PC-3 (cell line): ENCODE data around the gene SAMM50. TPM values are rescaled to one million over a fixed set of nuclear protein-coding genes. Genes with fewer than 3 reads are reported as not detected.

Experiments
- ATAC-seq: fragments of 200-7000 bp; cut with Tn5 transposase; 2 replicates; pipeline ENCODE4 v1.9.1; 2020; ENCODE audit warnings: mild to moderate bottlenecking, moderate library complexity
- Bru-seq: library from RNA; stranded (reverse); fragments of 400-500 nt; gene quantifications from one replicate; lab custom pipeline; 2021; lab: Mats Ljungman, UMichigan
- BruChase-seq, 2 experiments: library from RNA; stranded (reverse); fragments of 400-500 nt; gene quantifications; one replicate each; lab custom pipeline; 2021; lab: Mats Ljungman, UMichigan
- BruUV-seq: library from RNA; stranded (reverse); fragments of 400-500 nt; replicated peaks from 2 replicates; lab custom pipeline; 2021; lab: Mats Ljungman, UMichigan
- CTCF ChIA-PET: fragments of 300-600 bp; sonication (Branson Sonifier 250); formaldehyde crosslinking; loops from one replicate; lab custom pipeline; 2022; ENCODE audit warnings: antibody characterized with exemption; lab: Charles Lee
- POLR2A ChIA-PET: fragments of 300-600 bp; sonication (Branson Sonifier 250); formaldehyde crosslinking; loops from one replicate; lab custom pipeline; 2022; ENCODE audit warnings: antibody characterized with exemption; ENCODE audit not compliant: unreplicated experiment; lab: Charles Lee
- DNase-seq: peaks from one replicate; pipeline ENCODE4 v3.0.0-alpha.2; 2015
- H2AFZ ChIP-seq: fragments of 300-600 bp; sonication (generic); 2 replicates; pipeline ENCODE4 v1.6.0; 2016; ENCODE audit warnings: antibody characterized with exemption, low read length
- H3F3A ChIP-seq: fragments of 300-600 bp; sonication (generic); one replicate; pipeline ENCODE4 v1.6.0; 2017; ENCODE audit warnings: antibody characterized with exemption, low read length, control low read depth, mild to moderate bottlenecking; ENCODE audit not compliant: unreplicated experiment
- H3K27ac ChIP-seq: fragments of 300-600 bp; sonication (generic); 2 replicates; pipeline ENCODE4 v1.5.1; 2016; ENCODE audit warnings: mild to moderate bottlenecking, low read length
- H3K27me3 ChIP-seq: fragments of 300-600 bp; sonication (generic); 2 replicates; pipeline ENCODE4 v1.6.1; 2016; ENCODE audit warnings: low read length, mixed read lengths
- H3K36me3 ChIP-seq: fragments of 300-600 bp; sonication (generic); 2 replicates; pipeline ENCODE4 v1.6.1; 2016; ENCODE audit warnings: low read depth, mixed run types, low read length, mixed read lengths
- H3K4me1 ChIP-seq: fragments of 300-600 bp; sonication (generic); 2 replicates; pipeline ENCODE4 v1.5.1; 2016; ENCODE audit warnings: low read length; ENCODE audit not compliant: insufficient read depth
- H3K4me2 ChIP-seq: fragments of 300-600 bp; sonication (generic); 2 replicates; pipeline ENCODE4 v1.6.0; 2016; ENCODE audit warnings: low read length
- H3K4me3 ChIP-seq: fragments of 300-600 bp; sonication (generic); 2 replicates; pipeline ENCODE4 v1.5.1; 2016; ENCODE audit warnings: mild to moderate bottlenecking, low read length, mixed read lengths
- H3K79me2 ChIP-seq: fragments of 300-600 bp; sonication (generic); 2 replicates; pipeline ENCODE4 v1.6.1; 2017; ENCODE audit warnings: low read length, mixed read lengths
- H3K9ac ChIP-seq: fragments of 300-600 bp; sonication (generic); 2 replicates; pipeline ENCODE4 v1.6.0; 2016; ENCODE audit warnings: mild to moderate bottlenecking, low read length
- H3K9me2 ChIP-seq: fragments of 300-600 bp; sonication (generic); replicated peaks from 2 replicates; pipeline ENCODE4 v1.6.1; 2016; ENCODE audit warnings: mixed run types, low read length, mixed read lengths
- H3K9me3 ChIP-seq: fragments of 300-600 bp; sonication (generic); 2 replicates; pipeline ENCODE4 v1.6.1; 2016; ENCODE audit warnings: low read length, mixed read lengths
- H4K20me1 ChIP-seq: fragments of 300-600 bp; sonication (generic); 2 replicates; pipeline ENCODE4 v1.6.1; 2016; ENCODE audit warnings: low read length, mixed read lengths
- EZH2 ChIP-seq: fragments of 300-600 bp; sonication (generic); IDR thresholded peaks from one replicate; pipeline ENCODE4 v1.6.1; 2017; ENCODE audit warnings: antibody characterized with exemption, mild to moderate bottlenecking, low read length; ENCODE audit not compliant: unreplicated experiment
- EZH2phosphoT487 ChIP-seq: fragments of 300-600 bp; sonication (generic); IDR thresholded peaks from 2 replicates; pipeline ENCODE4 v1.6.1; 2018; ENCODE audit warnings: mild to moderate bottlenecking, antibody characterized with exemption, low read length, borderline replicate concordance
- intact Hi-C: fragments of 100-400 bp; cut with micrococcal nuclease; formaldehyde crosslinking; loops from 2 replicates; pipeline ENCODE4 v1.9.0; 2023
- long read RNA-seq: library from polyadenylated mRNA; unstranded; transcript quantifications from one replicate; pipeline ENCODE4 v2.0.0, GENCODE V29; 2021; ENCODE audit not compliant: unreplicated experiment
- total RNA-seq: library from RNA; depleted of rRNA; stranded (reverse); fragments of >200 nt; gene quantifications from 2 replicates; pipeline ENCODE4 v1.2.3, GENCODE V29; 2014; rRNA removed
- TF ChIP-seq, protein P1 (sequence below): fragments of 300-600 bp; sonication (generic); conservative IDR thresholded peaks from 2 replicates; pipeline ENCODE4 v1.5.1; 2017; ENCODE audit warnings: antibody characterized with exemption, low read depth, mild to moderate bottlenecking, low read length

Gene SAMM50
- total RNA-seq (26.6 and 34.5 TPM in 2 replicates), Bru-seq, nascent RNA (percentile 63 among the genes with signal in this experiment), BruChase-seq, experiment 1, labeled RNA remaining after a 6-hour chase (percentile 74 among the genes with signal in this experiment), BruChase-seq, experiment 2, labeled RNA remaining after a 2-hour chase (percentile 69 among the genes with signal in this experiment)
- long read RNA-seq, transcript SAMM50-201 (15 exons, 1,717 nt), result major isoform, 48 of 115 reads
- long read RNA-seq, partial matches to known transcripts, result 47 of 115 reads
- long read RNA-seq, other reads (novel, unspliced or antisense), result 19 of 115 reads

DNA sequence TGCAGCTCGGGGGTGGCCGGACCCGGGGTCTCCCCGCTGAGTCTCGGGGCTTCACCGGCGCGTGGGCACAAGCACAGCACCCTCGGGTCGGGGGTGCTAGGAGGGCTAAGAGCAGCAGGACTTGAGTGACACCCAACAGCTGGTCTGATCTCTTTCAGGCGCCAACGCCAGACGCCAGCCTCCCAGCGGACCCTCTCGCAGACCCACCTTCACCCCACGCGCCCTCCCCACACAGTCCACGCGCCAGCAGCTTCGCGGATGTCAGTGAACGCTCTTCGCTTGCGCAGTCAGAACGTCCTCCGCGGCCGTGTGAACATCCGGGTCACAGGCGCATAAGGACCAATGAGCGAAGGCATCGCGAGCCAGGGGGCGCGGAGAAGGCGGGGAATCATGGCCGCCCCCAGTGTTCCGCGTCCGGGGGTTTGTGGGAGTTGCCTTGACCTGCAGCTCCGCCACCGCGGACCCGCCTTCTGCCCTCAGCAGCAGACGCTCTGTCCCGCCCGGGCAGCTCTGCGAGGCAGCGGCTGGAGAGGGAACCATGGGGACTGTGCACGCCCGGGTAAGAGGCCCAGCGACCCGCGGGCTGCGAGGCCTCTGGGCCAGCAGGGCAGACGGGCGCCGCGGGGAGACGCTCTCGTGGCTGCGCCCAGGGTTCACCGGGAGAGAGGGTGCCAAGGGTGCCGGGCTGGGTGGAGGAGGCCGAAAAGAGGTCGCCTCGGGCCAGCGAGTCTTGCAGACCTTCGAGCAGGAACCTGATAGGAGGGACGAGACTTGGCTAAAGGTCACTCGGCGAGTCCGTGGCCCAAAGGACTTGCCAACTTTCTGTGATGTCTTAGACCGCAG, at the start of gene SAMM50:
TSS of gene SAMM50 (plus strand) at position 403 of the 843 bp plus-strand sequence. CDS start at position 539, 136 bp downstream.
- no peak for TF ChIP-seq EZH2
- TF ChIP-seq, protein P1, sequence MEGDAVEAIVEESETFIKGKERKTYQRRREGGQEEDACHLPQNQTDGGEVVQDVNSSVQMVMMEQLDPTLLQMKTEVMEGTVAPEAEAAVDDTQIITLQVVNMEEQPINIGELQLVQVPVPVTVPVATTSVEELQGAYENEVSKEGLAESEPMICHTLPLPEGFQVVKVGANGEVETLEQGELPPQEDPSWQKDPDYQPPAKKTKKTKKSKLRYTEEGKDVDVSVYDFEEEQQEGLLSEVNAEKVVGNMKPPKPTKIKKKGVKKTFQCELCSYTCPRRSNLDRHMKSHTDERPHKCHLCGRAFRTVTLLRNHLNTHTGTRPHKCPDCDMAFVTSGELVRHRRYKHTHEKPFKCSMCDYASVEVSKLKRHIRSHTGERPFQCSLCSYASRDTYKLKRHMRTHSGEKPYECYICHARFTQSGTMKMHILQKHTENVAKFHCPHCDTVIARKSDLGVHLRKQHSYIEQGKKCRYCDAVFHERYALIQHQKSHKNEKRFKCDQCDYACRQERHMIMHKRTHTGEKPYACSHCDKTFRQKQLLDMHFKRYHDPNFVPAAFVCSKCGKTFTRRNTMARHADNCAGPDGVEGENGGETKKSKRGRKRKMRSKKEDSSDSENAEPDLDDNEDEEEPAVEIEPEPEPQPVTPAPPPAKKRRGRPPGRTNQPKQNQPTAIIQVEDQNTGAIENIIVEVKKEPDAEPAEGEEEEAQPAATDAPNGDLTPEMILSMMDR, result no peak
- TF ChIP-seq EZH2phosphoT487, result no peak

DNA sequence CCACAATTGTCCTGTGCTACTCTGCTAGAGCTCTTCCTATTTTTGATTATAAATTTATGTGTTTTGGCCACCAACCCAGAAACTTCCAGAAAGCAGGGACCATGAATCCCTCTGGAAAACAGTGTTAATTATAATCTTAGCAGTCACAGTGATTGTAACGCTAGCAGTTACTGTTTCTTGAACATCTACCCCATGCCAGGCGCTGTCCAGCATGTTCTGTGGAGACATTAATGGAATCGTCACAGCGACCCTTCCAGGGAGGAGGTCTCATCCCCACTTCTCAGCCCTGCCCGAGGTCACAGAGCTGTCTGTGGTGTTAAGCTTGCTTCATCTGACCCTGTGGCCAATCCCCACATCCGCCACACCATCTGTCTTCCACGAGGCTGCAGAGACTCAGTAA, 49.6 kb upstream of the SAMM50 start:
- intact Hi-C loops, result no loop called here
- H3F3A ChIP-seq, result no peaks in the 10 kb centered on the region
- H3K36me3 ChIP-seq, result no peaks in the 10 kb centered on the region
- ATAC-seq (no peak), DNase-seq (no peak)
- H2AFZ ChIP-seq, result no peak overlapping the region
- H3K4me3 ChIP-seq, result no peak overlapping the region
- H3K9ac ChIP-seq, result no peak overlapping the region
- POLR2A ChIA-PET, result no interaction called here
- BruUV-seq, result no TSS peak
- H3K9me3 ChIP-seq, result no peaks in the 10 kb centered on the region
- no peak overlapping the region for H3K27ac ChIP-seq
- no peaks in the 10 kb centered on the region for H4K20me1 ChIP-seq
- H3K27me3 ChIP-seq, result peaks cover 3% of the 10 kb centered on the region; the same call in 1 of the 2 replicates
- H3K79me2 ChIP-seq, result no peaks in the 10 kb centered on the region
- no peaks in the 10 kb centered on the region for H3K9me2 ChIP-seq
- TF ChIP-seq, protein P1, result no peak
- TF ChIP-seq EZH2 (no peak), EZH2phosphoT487 (no peak)
- no peak overlapping the region for H3K4me2 ChIP-seq
- CTCF ChIA-PET, result no interaction called here
- H3K4me1 ChIP-seq, result no peaks in the 10 kb centered on the region

More for the DNA sequence above, at the start of gene SAMM50:
- Histone ChIP-seq H3K79me2 (peaks cover 61% of the 10 kb centered on the region), H4K20me1 (no peaks in the 10 kb centered on the region), H3K9me2 (no peaks in the 10 kb centered on the region), H3F3A (no peaks in the 10 kb centered on the region), H3K4me1 (peaks cover 27% of the 10 kb centered on the region), H3K9me3 (no peaks in the 10 kb centered on the region), H3K27ac (peak within 1 kb of the TSS; percentile 83), H3K4me2 (peak within 1 kb of the TSS; percentile 99), H3K27me3 (no peaks in the 10 kb centered on the region), H3K36me3 (no peaks in the 10 kb centered on the region; the same call in 1 of the 2 replicates), H2AFZ (peak within 1 kb of the TSS; percentile 84), H3K4me3 (peak within 1 kb of the TSS; percentile 91), H3K9ac (peak within 1 kb of the TSS; percentile 95)
- ChIA-PET CTCF (interaction anchor here (0.6 kb wide), 1 partner anchor 381 kb away, joined by 3 read pairs; no protein-coding TSS in a partner anchor), POLR2A (no interaction called here)
- DNase-seq (peak; percentile 80), ATAC-seq (peak; percentile 95)
- no TSS peak for BruUV-seq
- intact Hi-C loops, result no loop called here
